H1 (cell line): ENCODE data around the gene LITAFD. TPM values are rescaled to one million over a fixed set of nuclear protein-coding genes. Genes with fewer than 3 reads are reported as not detected.

ENCODE experiments used
- CTCF ChIA-PET: fragments of 300-600 bp; sonication (Branson Sonifier 250); formaldehyde crosslinking; loops from one replicate; lab custom pipeline; 2021; ENCODE audit not compliant: partially characterized antibody; lab: Charles Lee
- POLR2A ChIA-PET: fragments of 300-600 bp; sonication (Branson Sonifier 250); formaldehyde crosslinking; loops from one replicate; lab custom pipeline; 2021; ENCODE audit warnings: inconsistent platforms; ENCODE audit not compliant: partially characterized antibody; lab: Charles Lee
- DNase-seq, 2 experiments: peaks; one replicate each; pipeline versions ENCODE4 v3.0.0 to v3.0.0-alpha.2; 2010 to 2022; ENCODE audit warnings: low spot score in 2 of 2, low read depth in 1 of 2, mixed read lengths in 1 of 2
- FAIRE-seq: peaks from 2 replicates; lab custom pipeline; 2011; peaks lifted over from hg19 to GRCh38; lab: Jason Lieb, UNC
- H2AFZ ChIP-seq: 2 replicates; pipeline ENCODE4 v1.8.1; 2012; ENCODE audit warnings: low read length, inconsistent platforms
- H2AK5ac ChIP-seq: 2 replicates; pipeline ENCODE4 v1.6.1; 2013; ENCODE audit warnings: low read depth, low read length
- H2BK120ac ChIP-seq: replicated peaks from 2 replicates; pipeline ENCODE3; 2013; ENCODE audit warnings: low read depth, low read length, inconsistent platforms
- H2BK12ac ChIP-seq: 2 replicates; pipeline ENCODE4 v1.6.1; 2013; ENCODE audit warnings: low read depth, low read length
- H2BK15ac ChIP-seq: 2 replicates; pipeline ENCODE4 v1.6.1; 2013; ENCODE audit warnings: low read length
- H2BK20ac ChIP-seq: 2 replicates; pipeline ENCODE4 v1.6.1; 2013; ENCODE audit warnings: low read length
- H2BK5ac ChIP-seq: 2 replicates; pipeline ENCODE4 v1.6.1; 2013; ENCODE audit warnings: low read depth, low read length
- H3K14ac ChIP-seq: 2 replicates; pipeline ENCODE4 v1.6.1; 2013; ENCODE audit warnings: inconsistent platforms; ENCODE audit not compliant: insufficient read length
- H3K18ac ChIP-seq: 2 replicates; pipeline ENCODE4 v1.6.1; 2013; ENCODE audit warnings: low read length; ENCODE audit errors: extremely low read depth
- H3K23ac ChIP-seq: 2 replicates; pipeline ENCODE4 v1.6.1; 2013; ENCODE audit warnings: inconsistent platforms; ENCODE audit not compliant: insufficient read length
- H3K23me2 ChIP-seq: 2 replicates; pipeline ENCODE4 v1.6.1; 2013; ENCODE audit warnings: low read depth, low read length
- H3K27ac ChIP-seq: 2 replicates; pipeline ENCODE4 v1.6.1; 2011; ENCODE audit warnings: low read depth, low read length, inconsistent platforms
- H3K27me3 ChIP-seq, 4 experiments: replicated peaks in 1 of 4; 1 replicate in 1 of 4; 2 replicates in 3 of 4; pipeline versions ENCODE4 v1.6.1 to v1.8.1; 2011 to 2013; ENCODE audit warnings: low read length in 3 of 4, mild to moderate bottlenecking in 3 of 4, inconsistent platforms in 2 of 4, mixed read lengths in 2 of 4, moderate library complexity in 1 of 4; ENCODE audit not compliant: control insufficient read depth in 3 of 4, insufficient read depth in 3 of 4; ENCODE audit errors: extremely low read depth in 1 of 4
- H3K36me3 ChIP-seq, 4 experiments: 2 replicates each; pipeline versions ENCODE4 v1.6.1 to v1.8.1; 2011 to 2013; ENCODE audit warnings: mild to moderate bottlenecking in 4 of 4, low read length in 3 of 4, moderate library complexity in 2 of 4, control low read depth in 1 of 4, inconsistent platforms in 1 of 4; ENCODE audit not compliant: insufficient read depth in 4 of 4, control insufficient read depth in 2 of 4
- H3K4ac ChIP-seq: replicated peaks from 2 replicates; pipeline ENCODE3; 2013; ENCODE audit warnings: low read length, low read depth, mixed read lengths, inconsistent platforms; ENCODE audit not compliant: insufficient read length
- H3K4me1 ChIP-seq, 4 experiments: replicated peaks in 1 of 4; 1 replicate in 1 of 4; 2 replicates in 3 of 4; pipeline versions ENCODE4 v1.6.1 to v1.8.1; 2011 to 2013; ENCODE audit warnings: low read length in 3 of 4, inconsistent platforms in 2 of 4, mixed read lengths in 1 of 4; ENCODE audit not compliant: insufficient read depth in 4 of 4, control insufficient read depth in 3 of 4
- H3K4me2 ChIP-seq, 2 experiments: 2 replicates each; pipeline versions ENCODE4 v1.6.1 to v1.8.1; 2011 to 2013; ENCODE audit warnings: low read depth in 2 of 2, low read length in 2 of 2, control low read depth in 1 of 2, inconsistent platforms in 1 of 2, mild to moderate bottlenecking in 1 of 2; ENCODE audit not compliant: insufficient read depth in 1 of 2
- H3K4me3 ChIP-seq, 4 experiments: fragments of 200-600, 300-600 bp in 1 of 4; sonication (generic), shearing (Covaris generic), sonication (Bioruptor Twin) in 1 of 4; 2 replicates each; pipeline versions ENCODE4 v1.5.1 to v1.8.1; 2011 to 2016; ENCODE audit warnings: low read length in 4 of 4, low read depth in 3 of 4, control low read depth in 2 of 4, inconsistent platforms in 2 of 4, mild to moderate bottlenecking in 2 of 4, mixed read lengths in 1 of 4, moderate library complexity in 1 of 4; ENCODE audit not compliant: insufficient read depth in 2 of 4; ENCODE audit errors: extremely low read depth in 1 of 4
- H3K56ac ChIP-seq: replicated peaks from 2 replicates; pipeline ENCODE3; 2013; ENCODE audit warnings: low read depth, mild to moderate bottlenecking, mixed read lengths, low read length, inconsistent platforms; ENCODE audit not compliant: insufficient read length
- H3K79me1 ChIP-seq: 2 replicates; pipeline ENCODE4 v1.6.1; 2013; ENCODE audit warnings: low read depth, low read length, control low read depth
- H3K79me2 ChIP-seq, 2 experiments: 2 replicates each; pipeline versions ENCODE4 v1.6.1 to v1.8.1; 2012 to 2013; ENCODE audit warnings: low read length in 2 of 2, mild to moderate bottlenecking in 2 of 2, inconsistent platforms in 1 of 2; ENCODE audit not compliant: insufficient read depth in 2 of 2, control insufficient read depth in 1 of 2
- H3K9ac ChIP-seq, 4 experiments: replicated peaks in 1 of 4; 1 replicate in 1 of 4; 2 replicates in 3 of 4; pipeline versions ENCODE4 v1.6.1 to v1.8.1; 2011 to 2013; ENCODE audit warnings: low read depth in 3 of 4, low read length in 3 of 4, control low read depth in 2 of 4, mild to moderate bottlenecking in 2 of 4, moderate library complexity in 2 of 4, inconsistent platforms in 1 of 4; ENCODE audit errors: extremely low read depth in 1 of 4
- H3K9me3 ChIP-seq, 2 experiments: 2 replicates each; pipeline versions ENCODE4 v1.6.1 to v1.8.1; 2012 to 2013; ENCODE audit warnings: mild to moderate bottlenecking in 2 of 2, moderate library complexity in 2 of 2, control low read depth in 1 of 2, inconsistent platforms in 1 of 2, low read depth in 1 of 2, low read length in 1 of 2, mixed read lengths in 1 of 2; ENCODE audit not compliant: insufficient read depth in 2 of 2
- H4K20me1 ChIP-seq, 2 experiments: replicated peaks in 1 of 2; 2 replicates each; pipeline versions ENCODE3 to v1.8.1; 2011 to 2013; ENCODE audit warnings: inconsistent platforms in 2 of 2, low read length in 2 of 2, mild to moderate bottlenecking in 1 of 2; ENCODE audit not compliant: insufficient read depth in 2 of 2, control insufficient read depth in 1 of 2
- H4K5ac ChIP-seq: 2 replicates; pipeline ENCODE4 v1.6.1; 2013; ENCODE audit warnings: low read length, low read depth, mixed read lengths, inconsistent platforms; ENCODE audit not compliant: insufficient read length
- H4K8ac ChIP-seq: 2 replicates; pipeline ENCODE4 v1.8.0; 2013; ENCODE audit warnings: mild to moderate bottlenecking, moderate library complexity, low read length, inconsistent platforms; ENCODE audit not compliant: insufficient read depth; ENCODE audit errors: extremely low read depth
- H4K91ac ChIP-seq: replicated peaks from 2 replicates; pipeline ENCODE3; 2013; ENCODE audit warnings: low read length, mixed read lengths, inconsistent platforms; ENCODE audit not compliant: insufficient read length
- BRCA1 ChIP-seq: IDR thresholded peaks from 2 replicates; pipeline ENCODE4 v1.6.1; 2012; ENCODE audit warnings: low read depth, low read length, improper control_type of control experiment
- POLR2AphosphoS5 ChIP-seq: IDR thresholded peaks from 2 replicates; pipeline ENCODE4 v1.6.1; 2011; ENCODE audit warnings: low read depth, low read length
- WGBS, 2 experiments: shearing (Covaris generic) in 1 of 2; methylation state at CpG; one replicate each; pipeline versions ENCODE4 v1.1.6 to v1.1.7; 2013 to 2015; ENCODE audit warnings: low lambda C conversion rate in 2 of 2, mixed read lengths in 2 of 2, inconsistent platforms in 1 of 2, low coverage in 1 of 2, missing lambda C conversion rate in 1 of 2; ENCODE audit not compliant: insufficient replicate concordance in 2 of 2, insufficient coverage in 1 of 2, insufficient read length in 1 of 2; ENCODE audit errors: extremely low coverage in 1 of 2, missing lambda C conversion rate in 1 of 2; 5-methylcytosine and 5-hydroxymethylcytosine counted together
- polyA plus RNA-seq, 7 experiments: library from polyadenylated mRNA; depleted of rRNA in 3 of 7; stranded (reverse) in 5 of 7; unstranded in 2 of 7; fragments of >200 nt in 5 of 7; fragments of 200-250 nt in 2 of 7; gene quantifications; 1 replicate in 5 of 7; 2 replicates in 1 of 7; 4 replicates in 1 of 7; pipeline versions ENCODE4 v1.2.1 to v1.2.3, GENCODE V29; 2011 to 2013; ENCODE audit warnings: missing spikeins in 2 of 7, mixed read lengths in 2 of 7
- total RNA-seq: library from RNA; stranded (reverse); fragmentation: NEBNext Ultra II Directional; extraction: Animal tissue kit (Norgen Biotek cat#: 25700); gene quantifications from 2 replicates; pipeline ENCODE4 v1.2.1, GENCODE V29; 2021

Gene LITAFD
- total and polyA plus RNA-seq, 2 of the 8 experiments (the other 6 are each of a cell fraction or from before 2014, with no cell fraction given): not detected

- H3K27ac ChIP-seq: no peak overlapping the region
- no peak overlapping the region for H2BK120ac ChIP-seq
- H3K36me3 ChIP-seq: peaks cover 18 to 39% (median 24%) of the 10 kb centered on the region in 4 experiments
- H3K4me1 ChIP-seq: peaks cover 0 to 17% (median 9%) of the 10 kb centered on the region in 4 experiments; a peak in 5 of 7 replicates
- no peak overlapping the region for H3K4me2 ChIP-seq
- H3K79me1 ChIP-seq: no peaks in the 10 kb centered on the region
- FAIRE-seq: no peak
- no peak overlapping the region for H2AK5ac ChIP-seq
- H3K56ac ChIP-seq: no peak overlapping the region
- peak overlapping the region; percentile 35; the same call in 1 of the 2 replicates for H2BK5ac ChIP-seq
- CTCF ChIA-PET: interaction anchor here (0.7 to 3.3 kb wide), 10 partner anchors 9 to 232 kb away, joined by 3 to 12 read pairs (median 3); no protein-coding TSS in a partner anchor
- no peak overlapping the region for H3K4me3 ChIP-seq
- no peak overlapping the region for H2AFZ ChIP-seq
- H3K79me2 ChIP-seq: no peaks in the 10 kb centered on the region
- H4K5ac ChIP-seq: no peak overlapping the region
- no peak overlapping the region for H3K23ac ChIP-seq
- POLR2A ChIA-PET: interaction anchor here (1.0 to 2.4 kb wide), 5 partner anchors 8 to 102 kb away, joined by 3 to 9 read pairs (median 5); no protein-coding TSS in a partner anchor
- no peak for DNase-seq
- H3K14ac ChIP-seq: no peak overlapping the region
- H2BK12ac ChIP-seq: no peak overlapping the region
- no peak overlapping the region for H3K18ac ChIP-seq
- peaks cover 2 to 15% of the 10 kb centered on the region in 2 experiments for H4K20me1 ChIP-seq
- no peak overlapping the region for H3K4ac ChIP-seq
- no peaks in the 10 kb centered on the region for H3K27me3 ChIP-seq
- TF ChIP-seq BRCA1 (no peak), POLR2AphosphoS5 (0 out of 2 replicates have a peak, but pooled peaks have one; percentile 16)
- peak overlapping the region; percentile 47; the same call in 1 of the 2 replicates for H4K8ac ChIP-seq
- 85% methylated on average over 19 of the region's 23 CpGs; no CpG with 5 or more reads in 1 of the 2 experiments for WGBS, 2 experiments
- H2BK20ac ChIP-seq: no peak overlapping the region
- H4K91ac ChIP-seq: no peak overlapping the region
- H2BK15ac ChIP-seq: no peak overlapping the region
- H3K23me2 ChIP-seq: no peaks in the 10 kb centered on the region
- H3K9ac ChIP-seq: no peak overlapping the region
- H3K9me3 ChIP-seq: no peaks in the 10 kb centered on the region
Measured at GRCh38 chr16:8888951-8889892, 7.1 kb downstream of the LITAFD start.
